ENCODE measurements around the gene SARDH.

DNA sequence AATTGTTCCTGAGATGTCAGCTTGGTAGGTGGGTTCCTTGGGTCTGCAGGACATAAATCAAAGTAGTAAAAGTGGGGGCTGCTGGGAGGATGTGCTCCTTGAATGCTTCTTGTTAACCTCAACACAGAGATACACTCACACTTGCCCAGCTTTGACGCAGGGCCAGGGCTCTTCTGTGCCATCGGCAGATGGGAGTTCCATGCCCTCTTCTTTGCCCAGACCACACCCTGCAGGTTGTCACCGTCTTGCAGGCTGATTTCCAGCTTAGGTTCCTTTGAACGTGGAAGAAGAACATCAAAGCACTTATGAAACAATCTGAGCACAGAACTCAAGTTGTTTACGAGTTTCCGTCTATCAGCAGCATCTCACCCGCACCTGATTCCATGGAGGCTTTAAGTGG, 91.0 kb downstream of the SARDH start:
- TF ChIP-seq, protein P1, sequence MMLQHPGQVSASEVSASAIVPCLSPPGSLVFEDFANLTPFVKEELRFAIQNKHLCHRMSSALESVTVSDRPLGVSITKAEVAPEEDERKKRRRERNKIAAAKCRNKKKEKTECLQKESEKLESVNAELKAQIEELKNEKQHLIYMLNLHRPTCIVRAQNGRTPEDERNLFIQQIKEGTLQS (IDR thresholded peaks at IDR 0.05): no peak
- TF ChIP-seq POLR2AphosphoS5 (IDR thresholded peaks at IDR 0.05; ENCODE audit: low read depth, low read length): no peak
- TF ChIP-seq, protein P2, sequence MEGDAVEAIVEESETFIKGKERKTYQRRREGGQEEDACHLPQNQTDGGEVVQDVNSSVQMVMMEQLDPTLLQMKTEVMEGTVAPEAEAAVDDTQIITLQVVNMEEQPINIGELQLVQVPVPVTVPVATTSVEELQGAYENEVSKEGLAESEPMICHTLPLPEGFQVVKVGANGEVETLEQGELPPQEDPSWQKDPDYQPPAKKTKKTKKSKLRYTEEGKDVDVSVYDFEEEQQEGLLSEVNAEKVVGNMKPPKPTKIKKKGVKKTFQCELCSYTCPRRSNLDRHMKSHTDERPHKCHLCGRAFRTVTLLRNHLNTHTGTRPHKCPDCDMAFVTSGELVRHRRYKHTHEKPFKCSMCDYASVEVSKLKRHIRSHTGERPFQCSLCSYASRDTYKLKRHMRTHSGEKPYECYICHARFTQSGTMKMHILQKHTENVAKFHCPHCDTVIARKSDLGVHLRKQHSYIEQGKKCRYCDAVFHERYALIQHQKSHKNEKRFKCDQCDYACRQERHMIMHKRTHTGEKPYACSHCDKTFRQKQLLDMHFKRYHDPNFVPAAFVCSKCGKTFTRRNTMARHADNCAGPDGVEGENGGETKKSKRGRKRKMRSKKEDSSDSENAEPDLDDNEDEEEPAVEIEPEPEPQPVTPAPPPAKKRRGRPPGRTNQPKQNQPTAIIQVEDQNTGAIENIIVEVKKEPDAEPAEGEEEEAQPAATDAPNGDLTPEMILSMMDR (IDR thresholded peaks at IDR 0.05 in 2 of 3, conservative IDR thresholded peaks at IDR 0.05 in 1 of 3; ENCODE audit: borderline replicate concordance in 1 of 3, insufficient read depth in 1 of 3, low read depth in 2 of 3, low read length in 2 of 3): no peak
- TF ChIP-seq POLR2A (IDR thresholded peaks at IDR 0.05; ENCODE audit: borderline replicate concordance, extremely low read depth, insufficient read depth, insufficient read length): no peak
- no peak for TF ChIP-seq EZH2 (IDR thresholded peaks at IDR 0.05)

All from HCT116 (cell line).